Effector memory CD4-positive, alpha-beta T cell (primary cell): ENCODE data around the gene SRBD1.

Experiments
- DNase-seq, 3 donors: peaks; one replicate each; pipeline ENCODE4 v3.0.0-alpha.2; 2020
- H3K27ac ChIP-seq: 2 replicates; pipeline ENCODE4 v1.7.0; 2013; ENCODE audit warnings: mild to moderate bottlenecking, low read length, moderate library complexity; ENCODE audit not compliant: insufficient read depth, poor library complexity, severe bottlenecking
- H3K27me3 ChIP-seq: replicated peaks from 2 replicates; pipeline ENCODE4 v1.7.0; 2013; ENCODE audit warnings: mild to moderate bottlenecking, low read length; ENCODE audit not compliant: insufficient read depth, control insufficient read depth, poor library complexity, severe bottlenecking
- H3K36me3 ChIP-seq: 2 replicates; pipeline ENCODE4 v1.7.0; 2013; ENCODE audit warnings: mild to moderate bottlenecking, low read length, moderate library complexity; ENCODE audit not compliant: control insufficient read depth, insufficient read depth
- H3K4me1 ChIP-seq: 2 replicates; pipeline ENCODE4 v1.7.0; 2013; ENCODE audit warnings: low read length, mild to moderate bottlenecking; ENCODE audit not compliant: control insufficient read depth, insufficient read depth, poor library complexity, severe bottlenecking
- H3K4me3 ChIP-seq: 2 replicates; pipeline ENCODE4 v1.7.0; 2013; ENCODE audit warnings: low read length, low read depth, mild to moderate bottlenecking; ENCODE audit not compliant: insufficient read depth, poor library complexity, severe bottlenecking
- H3K9me3 ChIP-seq: 2 replicates; pipeline ENCODE4 v1.7.0; 2013; ENCODE audit warnings: mild to moderate bottlenecking, low read length, moderate library complexity; ENCODE audit not compliant: control insufficient read depth

Gene SRBD1

DNA sequence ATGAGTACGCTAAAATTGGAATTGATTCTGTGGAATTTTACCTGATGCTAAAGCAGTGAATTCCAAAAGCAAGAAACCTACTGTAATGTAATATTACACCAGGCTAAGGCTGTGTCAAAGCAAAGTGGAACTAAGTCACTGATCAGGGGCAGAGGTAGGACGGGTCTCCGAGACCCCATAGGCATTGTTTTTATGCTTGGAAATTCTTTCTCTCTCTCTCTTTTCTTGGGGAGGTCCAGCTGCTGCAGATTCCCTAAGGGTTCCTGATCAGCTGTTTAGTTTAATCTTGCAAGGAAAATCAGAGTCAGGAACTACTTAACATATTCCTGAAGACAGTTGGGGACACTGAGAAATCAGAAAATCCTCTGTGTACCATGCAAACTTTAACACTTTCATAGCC is 220.2 kb downstream of the SRBD1 start:
- H3K27me3 ChIP-seq, result no peaks in the 10 kb centered on the region
- no peak for DNase-seq
- no peaks in the 10 kb centered on the region for H3K9me3 ChIP-seq
- no peak overlapping the region for H3K4me3 ChIP-seq
- no peaks in the 10 kb centered on the region for H3K4me1 ChIP-seq
- peaks cover 20% of the 10 kb centered on the region for H3K36me3 ChIP-seq
- no peak overlapping the region for H3K27ac ChIP-seq

DNA sequence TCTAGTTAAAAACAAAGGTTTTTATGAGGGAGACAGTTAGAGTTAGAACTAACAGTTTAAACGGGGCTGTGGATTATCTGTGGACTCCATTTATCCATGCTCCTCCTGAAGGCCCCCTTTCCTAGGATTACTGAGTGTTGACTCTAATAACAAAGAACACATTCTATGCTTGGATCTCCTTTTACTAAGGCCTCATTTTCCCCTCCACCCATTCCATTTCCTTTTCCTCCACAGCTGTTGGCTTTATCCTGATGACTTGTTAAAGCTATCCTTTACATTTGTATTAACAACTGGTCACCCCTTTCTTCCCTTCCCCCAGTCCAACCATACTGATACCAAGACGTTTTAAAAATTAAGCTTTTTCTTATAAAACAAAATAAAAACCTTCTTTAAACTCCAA is 220.6 kb downstream of the SRBD1 start:
- Histone ChIP-seq H3K27ac (no peak overlapping the region), H3K4me1 (no peaks in the 10 kb centered on the region), H3K27me3 (no peaks in the 10 kb centered on the region), H3K4me3 (no peak overlapping the region), H3K36me3 (peaks cover 20% of the 10 kb centered on the region), H3K9me3 (no peaks in the 10 kb centered on the region)
- no peak for DNase-seq

DNA sequence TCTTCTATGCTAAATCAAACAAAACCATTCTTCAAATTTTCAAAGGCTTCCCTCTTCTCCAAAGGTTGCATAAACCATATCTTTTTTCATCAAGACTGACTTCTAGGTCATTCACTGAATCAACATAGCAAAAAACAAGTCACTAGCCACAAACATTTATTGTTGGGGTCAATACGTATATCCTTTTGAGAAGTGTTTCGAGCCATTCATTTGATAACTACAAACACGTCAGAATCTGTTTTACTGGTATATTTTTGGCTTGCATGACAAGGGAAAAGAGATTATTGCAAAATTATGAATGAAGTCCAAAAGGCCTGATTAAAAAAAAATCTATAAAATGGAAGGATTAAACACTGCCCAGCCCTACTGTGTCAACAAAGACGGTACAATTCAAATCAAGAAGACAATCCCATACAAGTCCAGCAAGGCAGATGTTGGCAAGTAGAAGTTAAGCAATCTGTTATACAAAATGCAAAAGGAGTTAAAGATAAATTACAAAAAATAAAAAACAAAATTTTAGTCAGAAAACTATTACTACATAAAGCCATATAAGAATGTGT is 222.4 kb downstream of the SRBD1 start:
- no peak for DNase-seq
- Histone ChIP-seq H3K9me3 (no peaks in the 10 kb centered on the region), H3K36me3 (peaks cover 20% of the 10 kb centered on the region), H3K27me3 (no peaks in the 10 kb centered on the region), H3K27ac (no peak overlapping the region), H3K4me3 (no peak overlapping the region), H3K4me1 (no peaks in the 10 kb centered on the region)

DNA sequence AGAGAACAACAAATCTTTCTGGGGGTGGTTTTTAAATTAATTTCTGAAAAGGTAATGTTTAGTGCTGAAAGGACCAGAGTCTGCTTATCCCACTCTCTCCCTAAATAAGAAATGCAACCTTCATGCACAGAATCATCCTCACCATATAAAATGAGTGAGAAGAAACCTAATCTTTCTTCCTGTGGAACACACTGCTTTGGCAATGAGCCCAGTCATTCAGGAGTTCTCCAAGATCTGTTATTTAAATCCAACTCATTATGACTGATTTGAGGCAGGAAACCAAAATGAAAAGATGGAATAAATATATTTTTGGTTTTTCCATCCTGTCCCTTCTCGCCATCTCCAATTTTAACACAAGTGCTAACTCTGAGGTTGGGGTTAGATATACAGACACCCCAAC is 228.3 kb downstream of the SRBD1 start:
- DNase-seq, result no peak
- peaks cover 7% of the 10 kb centered on the region for H3K36me3 ChIP-seq
- no peaks in the 10 kb centered on the region for H3K27me3 ChIP-seq
- H3K4me3 ChIP-seq, result no peak overlapping the region
- no peaks in the 10 kb centered on the region for H3K9me3 ChIP-seq
- H3K4me1 ChIP-seq, result no peaks in the 10 kb centered on the region
- no peak overlapping the region for H3K27ac ChIP-seq

DNA sequence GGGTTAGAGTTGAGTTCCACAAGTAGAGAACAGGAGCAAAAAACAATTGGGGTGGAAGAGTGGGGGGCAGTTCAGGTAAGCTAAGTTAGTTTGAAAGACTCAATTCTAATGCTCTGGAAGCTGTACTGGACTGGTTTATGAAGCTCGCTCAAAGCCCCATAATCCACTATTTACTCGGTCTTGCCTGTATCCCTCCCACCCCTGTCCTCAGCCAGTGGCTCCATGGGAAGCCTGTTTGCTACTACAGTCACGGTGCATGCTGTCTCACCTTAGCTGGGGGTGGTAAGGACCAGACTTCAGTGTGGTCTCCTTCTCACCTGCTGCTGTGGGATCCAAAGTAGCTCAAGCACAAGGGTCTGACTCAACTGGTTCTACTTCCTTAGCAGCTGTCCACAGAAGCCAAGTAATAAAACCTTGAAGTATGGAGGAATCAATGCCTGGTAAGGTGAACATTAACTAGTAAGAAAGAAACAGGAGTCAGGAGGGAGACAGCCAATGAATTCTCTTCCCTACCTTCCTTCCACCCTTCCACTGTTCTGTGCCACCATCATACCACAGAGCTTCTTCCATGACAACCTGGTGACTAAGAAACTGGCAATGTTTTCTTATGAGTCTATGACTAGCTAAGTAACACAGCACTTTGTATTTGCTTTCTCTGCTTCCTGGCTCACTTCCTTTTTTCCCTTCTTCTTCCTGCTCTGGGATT is 230.8 kb downstream of the SRBD1 start:
- DNase-seq, result no peak
- Histone ChIP-seq H3K36me3 (no peaks in the 10 kb centered on the region), H3K27ac (no peak overlapping the region)

DNA sequence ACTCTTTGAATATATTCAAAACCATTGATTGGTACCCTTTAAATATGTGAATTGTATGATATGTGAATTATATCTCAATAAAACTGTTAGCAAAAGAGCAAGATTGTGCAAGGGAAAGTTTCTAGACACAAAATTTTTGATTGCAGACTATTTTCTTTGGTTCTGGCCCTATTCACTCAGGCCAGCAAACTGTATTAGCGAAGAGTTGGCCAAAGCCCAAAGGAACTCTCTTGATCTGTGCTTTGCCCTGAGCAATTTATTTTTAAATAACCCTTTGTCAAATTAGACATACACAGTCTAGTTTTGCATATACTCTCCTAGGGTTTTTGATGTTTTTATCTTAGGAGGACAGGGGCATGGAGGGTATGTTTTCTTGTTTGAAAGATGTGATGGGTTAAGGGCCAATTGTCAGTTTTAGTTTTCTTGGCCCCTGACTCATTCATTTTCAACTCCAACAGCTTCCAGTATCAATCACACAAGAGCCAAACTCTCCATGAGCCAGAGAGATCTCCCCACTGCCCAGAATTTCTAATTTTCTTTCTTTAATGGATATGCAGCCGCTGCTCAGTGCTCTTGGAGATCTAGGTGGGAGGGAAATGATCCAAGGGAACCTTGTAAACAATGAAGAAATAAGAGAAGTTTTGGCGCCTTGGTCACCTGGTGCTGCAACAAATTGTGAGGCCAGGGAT is 231.5 kb downstream of the SRBD1 start:
- Histone ChIP-seq H3K4me3 (no peak overlapping the region), H3K27ac (no peak overlapping the region), H3K27me3 (no peaks in the 10 kb centered on the region), H3K36me3 (no peaks in the 10 kb centered on the region), H3K4me1 (no peaks in the 10 kb centered on the region), H3K9me3 (no peaks in the 10 kb centered on the region)
- no peak for DNase-seq

More for the DNA sequence above, 230.8 kb downstream of the SRBD1 start:
- Histone ChIP-seq H3K27me3 (no peaks in the 10 kb centered on the region), H3K4me1 (no peaks in the 10 kb centered on the region), H3K9me3 (no peaks in the 10 kb centered on the region), H3K4me3 (no peak overlapping the region)

DNA sequence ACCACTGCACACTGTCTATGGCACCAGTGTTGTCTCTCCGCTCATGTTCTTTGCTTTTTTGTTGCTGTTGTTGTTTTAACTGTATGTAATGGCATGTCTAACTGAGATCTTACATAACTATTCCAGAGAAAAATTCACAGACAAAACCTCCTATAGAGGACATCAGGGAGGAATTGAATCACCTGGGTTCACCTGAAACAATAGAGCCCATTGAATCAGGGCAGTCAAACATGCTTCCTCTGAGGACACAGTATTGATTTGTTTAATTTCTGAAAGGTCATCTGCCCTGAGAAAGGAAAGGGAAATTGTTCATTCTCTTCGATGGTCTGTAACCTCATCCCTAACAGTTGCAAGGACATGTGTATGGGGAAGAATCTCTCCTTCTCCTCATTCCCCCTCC is 237.5 kb downstream of the SRBD1 start:
- Histone ChIP-seq H3K9me3 (no peaks in the 10 kb centered on the region), H3K4me3 (no peak overlapping the region), H3K27me3 (no peaks in the 10 kb centered on the region), H3K36me3 (no peaks in the 10 kb centered on the region), H3K27ac (no peak overlapping the region), H3K4me1 (no peaks in the 10 kb centered on the region)
- no peak for DNase-seq

DNA sequence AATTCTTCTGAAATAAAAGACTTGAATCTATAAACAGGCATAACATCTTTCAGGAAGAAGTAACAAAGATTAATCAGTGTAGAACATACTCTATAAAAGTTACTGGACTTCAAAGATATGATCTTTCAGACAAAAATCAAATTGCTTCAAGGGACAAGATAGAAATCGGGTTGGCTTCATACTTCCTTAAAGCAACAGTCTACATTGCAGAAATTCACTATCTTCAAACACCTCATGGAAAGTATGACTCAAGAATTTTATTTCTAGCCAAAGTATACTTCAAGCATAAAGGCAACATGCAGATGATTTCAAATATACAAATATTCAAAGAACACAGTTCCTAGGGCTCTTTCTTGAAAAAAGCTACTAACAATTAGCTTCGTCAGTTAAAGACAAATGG is 240.7 kb downstream of the SRBD1 start:
- no peak overlapping the region for H3K4me3 ChIP-seq
- H3K27me3 ChIP-seq, result no peaks in the 10 kb centered on the region
- no peaks in the 10 kb centered on the region for H3K4me1 ChIP-seq
- no peak overlapping the region for H3K27ac ChIP-seq
- no peaks in the 10 kb centered on the region for H3K36me3 ChIP-seq
- DNase-seq, result no peak
- no peaks in the 10 kb centered on the region for H3K9me3 ChIP-seq

DNA sequence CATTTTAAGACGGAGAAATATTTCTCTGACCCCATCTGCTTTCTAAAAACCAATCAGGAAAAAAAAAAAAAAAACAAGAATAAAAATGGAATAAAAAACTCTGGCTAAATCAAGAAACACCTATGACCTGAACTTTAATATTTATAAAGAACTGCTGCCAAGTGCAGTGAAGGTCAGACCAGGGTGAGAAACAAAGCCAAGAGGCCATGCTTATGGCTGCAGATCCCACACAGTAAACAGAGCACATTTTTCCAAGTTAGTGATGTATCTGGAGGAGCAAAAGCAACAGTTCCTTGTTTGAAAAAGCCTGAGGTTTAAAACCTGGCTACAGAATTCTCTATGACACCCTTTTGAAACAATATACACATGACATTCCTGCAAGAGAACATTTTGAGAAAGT is 242.3 kb downstream of the SRBD1 start:
- Histone ChIP-seq H3K36me3 (no peaks in the 10 kb centered on the region), H3K27me3 (no peaks in the 10 kb centered on the region), H3K4me1 (no peaks in the 10 kb centered on the region), H3K27ac (no peak overlapping the region), H3K9me3 (no peaks in the 10 kb centered on the region), H3K4me3 (no peak overlapping the region)
- DNase-seq, result no peak

DNA sequence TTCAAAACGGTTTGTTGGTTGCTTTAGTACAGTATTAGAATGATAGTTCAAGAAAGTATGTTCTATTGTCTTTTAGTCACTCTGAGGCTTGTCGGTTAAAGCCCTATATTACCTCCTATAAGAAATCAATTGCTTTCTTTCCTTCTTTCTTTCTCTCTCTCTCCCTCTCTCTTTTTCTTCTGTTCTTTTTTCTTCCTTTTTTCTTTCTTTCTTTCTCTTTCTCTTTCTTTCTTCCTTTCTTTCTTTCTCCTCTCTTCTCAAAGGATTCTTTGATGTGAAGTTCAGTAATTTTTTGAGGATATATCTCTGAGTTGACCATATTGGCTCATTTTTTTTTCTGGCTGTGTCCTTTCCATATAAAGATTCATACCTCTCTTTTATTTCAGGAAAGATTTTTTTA is 249.4 kb downstream of the SRBD1 start:
- DNase-seq, result no peak
- no peaks in the 10 kb centered on the region for H3K27me3 ChIP-seq
- H3K9me3 ChIP-seq, result no peaks in the 10 kb centered on the region
- no peak overlapping the region for H3K27ac ChIP-seq
- H3K4me3 ChIP-seq, result no peak overlapping the region
- H3K36me3 ChIP-seq, result no peaks in the 10 kb centered on the region
- H3K4me1 ChIP-seq, result no peaks in the 10 kb centered on the region
